ENCODE results near the gene SPSB4. TPM values are rescaled to one million over a fixed set of nuclear protein-coding genes. Genes with fewer than 3 reads are reported as not detected.

The SPSB4 gene
- total RNA-seq, 2 donors from 2014 or later: 18.2 to 48.1 TPM

- ATAC-seq: peak; percentile 70
- Histone ChIP-seq H3K27me3 (no peaks in the 10 kb centered on the region), H3K4me1 (peaks cover 73% of the 10 kb centered on the region), H3K36me3 (replicated peaks in 1 of 2; ENCODE audit: insufficient read depth in 1 of 2, low read depth in 2 of 2) (no peaks in the 10 kb centered on the region), H3K9me3 (no peaks in the 10 kb centered on the region), H3K4me3 (no peak overlapping the region), H3K27ac (peak overlapping the region; percentile 24 to 73 (median 61))
- intact Hi-C loops (cut with DNase I): no loop called here
- 31 to 37% methylated on average over 8 to 13 of the region's 13 CpGs for WGBS, 2 donors
- TF ChIP-seq POLR2A (IDR thresholded peaks at IDR 0.05) (no peak), CTCF (IDR thresholded peaks at IDR 0.05) (no peak)
- DNase-seq: peak; percentile 83 to 91 (median 84)
Measured at GRCh38 chr3:141093971-141094684, 43.0 kb downstream of the SPSB4 start.

DNA sequence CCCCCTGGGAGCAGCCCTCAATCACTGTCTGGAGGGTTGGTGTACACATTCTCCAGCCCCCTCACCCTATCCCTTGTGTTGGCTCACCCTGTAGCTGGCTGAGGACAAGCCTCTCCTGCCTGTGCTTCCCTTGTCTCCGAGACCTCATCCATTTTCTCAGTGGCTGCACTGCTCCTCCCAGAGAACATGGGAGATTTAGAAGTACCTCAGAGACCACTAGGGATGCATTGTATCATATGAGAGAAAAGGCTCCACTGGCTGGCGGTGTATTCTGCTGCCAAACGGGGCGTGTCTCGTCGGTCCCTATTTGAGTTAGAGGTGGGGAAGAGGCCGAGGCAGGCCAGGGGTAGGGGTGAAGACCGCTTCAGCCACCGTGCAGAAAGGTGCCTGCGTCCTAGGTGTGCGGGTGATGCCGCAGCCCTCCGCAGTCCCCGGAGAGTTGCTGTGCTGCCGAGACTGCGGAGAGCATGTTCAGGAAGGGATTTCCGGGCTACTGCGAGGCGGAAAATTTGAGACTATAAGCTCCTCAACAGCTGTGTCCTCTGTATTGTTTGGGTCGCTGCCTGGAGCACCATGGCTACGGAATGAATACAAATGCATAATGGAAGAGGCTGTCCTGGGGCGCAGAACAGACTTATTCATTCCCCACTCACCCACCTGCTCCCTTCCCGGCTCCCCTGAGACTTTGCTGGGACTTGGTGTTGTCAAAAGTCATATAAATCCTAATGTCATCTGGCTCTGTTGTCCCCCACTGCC is 43.8 kb downstream of the SPSB4 start:
- DNase-seq: peak; percentile 73 to 79 (median 76)
- 55 to 65% methylated on average over 7 to 23 of the region's 23 CpGs for WGBS, 2 donors
- intact Hi-C loops (cut with DNase I): no loop called here
- H3K4me3 ChIP-seq: no peak overlapping the region
- H3K36me3 ChIP-seq (replicated peaks in 1 of 2; ENCODE audit: insufficient read depth in 1 of 2, low read depth in 2 of 2): no peaks in the 10 kb centered on the region
- H3K27me3 ChIP-seq: no peaks in the 10 kb centered on the region
- peak; percentile 76 for ATAC-seq
- peaks cover 64% of the 10 kb centered on the region for H3K4me1 ChIP-seq
- TF ChIP-seq CTCF (IDR thresholded peaks at IDR 0.05) (no peak), POLR2A (IDR thresholded peaks at IDR 0.05) (peak in 1 of 3 donors; percentile 21)
- peak overlapping the region in 2 of 4 donors; percentile 50 to 61 for H3K27ac ChIP-seq
- no peaks in the 10 kb centered on the region for H3K9me3 ChIP-seq

DNA sequence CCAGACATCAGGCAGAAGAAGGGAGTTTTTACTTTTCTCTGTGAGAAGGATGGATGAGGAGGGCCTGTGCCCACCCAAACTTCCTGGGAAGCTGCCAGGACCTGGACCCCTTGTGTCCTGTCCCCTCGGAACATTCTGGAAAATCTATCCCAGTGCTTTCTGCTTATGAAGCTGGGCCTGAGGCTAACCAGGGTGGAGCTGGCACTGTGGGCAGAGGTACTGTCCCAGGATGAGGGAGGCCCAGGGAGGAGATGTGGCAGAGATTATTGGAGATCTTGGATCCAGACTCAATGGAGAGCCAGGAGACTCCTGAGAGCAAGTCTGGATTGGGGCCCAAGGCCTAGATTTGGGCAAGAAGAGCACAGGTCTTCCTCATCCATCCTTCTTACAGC is 44.4 kb downstream of the SPSB4 start:
- intact Hi-C loops (cut with DNase I): no loop called here
- ATAC-seq (no peak), DNase-seq (no peak)
- TF ChIP-seq CTCF (IDR thresholded peaks at IDR 0.05): no peak
- TF ChIP-seq POLR2A (IDR thresholded peaks at IDR 0.05): no peak
- no peaks in the 10 kb centered on the region for H3K36me3 ChIP-seq (replicated peaks in 1 of 2; ENCODE audit: insufficient read depth in 1 of 2, low read depth in 2 of 2)
- no peak overlapping the region for H3K4me3 ChIP-seq
- H3K27me3 ChIP-seq: no peaks in the 10 kb centered on the region
- H3K4me1 ChIP-seq: peaks cover 58% of the 10 kb centered on the region
- peak overlapping the region in 2 of 4 donors; percentile 50 to 61 for H3K27ac ChIP-seq
- 83 to 86% methylated on average over 1 of the region's 1 CpG for WGBS, 2 donors
- H3K9me3 ChIP-seq: no peaks in the 10 kb centered on the region

DNA sequence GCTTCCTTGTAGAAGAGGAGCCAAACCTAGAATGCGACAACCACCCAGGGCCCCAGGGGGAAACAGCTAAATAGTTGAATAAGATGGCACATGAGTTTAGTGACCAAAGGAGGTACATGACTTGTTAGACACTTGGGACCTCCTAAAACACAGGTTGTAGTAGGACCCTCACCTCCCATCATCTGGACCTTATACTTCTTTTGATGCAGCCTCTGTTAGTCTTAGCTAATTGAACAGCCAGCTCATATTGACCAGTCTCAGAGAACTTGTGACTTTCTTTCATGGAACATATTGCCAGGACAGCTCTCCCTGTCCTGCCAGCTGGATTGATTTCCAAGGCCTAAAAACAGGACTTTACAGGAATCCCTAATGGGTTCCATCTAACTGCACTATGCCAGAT is 45.0 kb downstream of the SPSB4 start:
- no peak for ATAC-seq
- intact Hi-C loops (cut with DNase I): no loop called here
- Histone ChIP-seq H3K36me3 (replicated peaks in 1 of 2; ENCODE audit: insufficient read depth in 1 of 2, low read depth in 2 of 2) (no peaks in the 10 kb centered on the region), H3K4me1 (peaks cover 52% of the 10 kb centered on the region), H3K9me3 (no peaks in the 10 kb centered on the region), H3K27me3 (no peaks in the 10 kb centered on the region), H3K27ac (peak overlapping the region in 1 of 4 donors; percentile 61), H3K4me3 (no peak overlapping the region)
- TF ChIP-seq CTCF (IDR thresholded peaks at IDR 0.05): no peak
- TF ChIP-seq POLR2A (IDR thresholded peaks at IDR 0.05): no peak
- no peak for DNase-seq
- WGBS, 2 donors: 95 to 100% methylated on average over 1 of the region's 1 CpG

All from body of pancreas (tissue), 4 donors.